HUES6 (cell line): ENCODE data around the gene CCL24.
"Not testable (repeated sequence)": the region's sequence is repeated elsewhere in the genome, so short reads cannot be mapped to it uniquely, and the experiment has no call there.

ENCODE experiments used
- H3K27ac ChIP-seq: 2 replicates; pipeline ENCODE4 v1.7.0; 2013; ENCODE audit warnings: low read depth, mild to moderate bottlenecking, low read length, inconsistent platforms
- H3K27me3 ChIP-seq: 2 replicates; pipeline ENCODE4 v1.6.1; 2013; ENCODE audit warnings: low read length; ENCODE audit not compliant: control insufficient read depth, insufficient read depth
- H3K36me3 ChIP-seq: 2 replicates; pipeline ENCODE4 v1.6.1; 2013; ENCODE audit warnings: low read length; ENCODE audit not compliant: control insufficient read depth, insufficient read depth
- H3K4me1 ChIP-seq: 2 replicates; pipeline ENCODE4 v1.6.1; 2013; ENCODE audit warnings: low read length; ENCODE audit not compliant: control insufficient read depth, insufficient read depth
- H3K4me3 ChIP-seq: 2 replicates; pipeline ENCODE4 v1.5.1; 2013; ENCODE audit warnings: low read depth, low read length
- H3K9ac ChIP-seq: one replicate; pipeline ENCODE4 v1.6.1; 2013; ENCODE audit warnings: mild to moderate bottlenecking, low read length
- H3K9me3 ChIP-seq: 2 replicates; pipeline ENCODE4 v1.6.1; 2013; ENCODE audit warnings: low read depth, low read length; ENCODE audit not compliant: control insufficient read depth, insufficient read depth

The CCL24 gene

GRCh38 chr7:75806560-75807307 lies 6.9 kb downstream of the CCL24 start:
- H3K27ac ChIP-seq, result no peak overlapping the region
- no peak overlapping the region for H3K4me3 ChIP-seq
- H3K9ac ChIP-seq, result no peak overlapping the region
- no peaks in the 10 kb centered on the region for H3K4me1 ChIP-seq
- H3K36me3 ChIP-seq, result no peaks in the 10 kb centered on the region
- H3K27me3 ChIP-seq, result peaks cover 23% of the 10 kb centered on the region; the same call in 1 of the 2 replicates
- peaks cover 10% of the 10 kb centered on the region for H3K9me3 ChIP-seq

GRCh38 chr7:75804705-75805104 lies 8.9 kb downstream of the CCL24 start:
- Histone ChIP-seq H3K9me3 (peaks cover 10% of the 10 kb centered on the region), H3K9ac (no peak overlapping the region), H3K27ac (no peak overlapping the region), H3K4me3 (no peak overlapping the region), H3K36me3 (peaks cover 5% of the 10 kb centered on the region; the same call in 1 of the 2 replicates), H3K4me1 (no peaks in the 10 kb centered on the region), H3K27me3 (peaks cover 9% of the 10 kb centered on the region; the same call in 1 of the 2 replicates)

- peaks cover 5% of the 10 kb centered on the region; the same call in 1 of the 2 replicates for H3K27me3 ChIP-seq
- H3K27ac ChIP-seq, result no peak overlapping the region
- H3K9ac ChIP-seq, result no peak overlapping the region
- H3K36me3 ChIP-seq, result peaks cover 9% of the 10 kb centered on the region; the same call in 1 of the 2 replicates
- no peak overlapping the region for H3K4me3 ChIP-seq
- H3K9me3 ChIP-seq, result peaks cover 10% of the 10 kb centered on the region
- no peaks in the 10 kb centered on the region for H3K4me1 ChIP-seq
These were observed 9.6 kb downstream of the CCL24 start for GRCh38 chr7:75804004-75804403.

GRCh38 chr7:75802552-75802821 lies 11.1 kb downstream of the CCL24 start:
- Histone ChIP-seq H3K4me3 (no peak overlapping the region), H3K36me3 (peaks cover 20% of the 10 kb centered on the region; the same call in 1 of the 2 replicates), H3K4me1 (no peaks in the 10 kb centered on the region), H3K9me3 (peaks cover 10% of the 10 kb centered on the region), H3K27me3 (no peaks in the 10 kb centered on the region; the same call in 1 of the 2 replicates), H3K27ac (no peak overlapping the region), H3K9ac (no peak overlapping the region)

- H3K27ac ChIP-seq, result no peak overlapping the region
- H3K4me1 ChIP-seq, result no peaks in the 10 kb centered on the region
- no peaks in the 10 kb centered on the region for H3K9me3 ChIP-seq
- peaks cover 20% of the 10 kb centered on the region; the same call in 1 of the 2 replicates for H3K36me3 ChIP-seq
- H3K27me3 ChIP-seq, result no peaks in the 10 kb centered on the region
- no peak overlapping the region for H3K4me3 ChIP-seq
- H3K9ac ChIP-seq, result no peak overlapping the region
These were observed 14.8 kb downstream of the CCL24 start for GRCh38 chr7:75798770-75799169.

- H3K9ac ChIP-seq, result no peak overlapping the region
- H3K9me3 ChIP-seq, result no peaks in the 10 kb centered on the region
- H3K27me3 ChIP-seq, result no peaks in the 10 kb centered on the region
- peaks cover 32% of the 10 kb centered on the region; the same call in 1 of the 2 replicates for H3K36me3 ChIP-seq
- H3K4me1 ChIP-seq, result no peaks in the 10 kb centered on the region
- no peak overlapping the region for H3K4me3 ChIP-seq
- no peak overlapping the region for H3K27ac ChIP-seq
These were observed 17.2 kb downstream of the CCL24 start for GRCh38 chr7:75796420-75796819.

- no peak overlapping the region for H3K9ac ChIP-seq
- no peaks in the 10 kb centered on the region for H3K27me3 ChIP-seq
- no peak overlapping the region for H3K27ac ChIP-seq
- no peak overlapping the region for H3K4me3 ChIP-seq
- no peaks in the 10 kb centered on the region for H3K4me1 ChIP-seq
- peaks cover 35% of the 10 kb centered on the region; the same call in 1 of the 2 replicates for H3K36me3 ChIP-seq
- H3K9me3 ChIP-seq, result no peaks in the 10 kb centered on the region
These were observed 17.7 kb downstream of the CCL24 start for GRCh38 chr7:75795831-75796285.

GRCh38 chr7:75793676-75794075 lies 19.9 kb downstream of the CCL24 start:
- H3K4me1 ChIP-seq, result 0 out of 2 replicates have a peak, but pooled peaks cover 3% of the 10 kb centered on the region
- peaks cover 27% of the 10 kb centered on the region; the same call in 1 of the 2 replicates for H3K36me3 ChIP-seq
- H3K4me3 ChIP-seq, result no peak overlapping the region
- H3K27ac ChIP-seq, result no peak overlapping the region
- no peak overlapping the region for H3K9ac ChIP-seq
- H3K9me3 ChIP-seq, result no peaks in the 10 kb centered on the region
- H3K27me3 ChIP-seq, result no peaks in the 10 kb centered on the region

- not testable (repeated sequence) for H3K9ac ChIP-seq, H3K27ac ChIP-seq, H3K27me3 ChIP-seq, H3K9me3 ChIP-seq, H3K4me1 ChIP-seq, H3K4me3 ChIP-seq
- H3K36me3 ChIP-seq, result peaks cover 20% of the 10 kb centered on the region; the same call in 1 of the 2 replicates
These were observed 21.0 kb downstream of the CCL24 start for GRCh38 chr7:75792567-75792966.

- peaks cover 17% of the 10 kb centered on the region; the same call in 1 of the 2 replicates for H3K4me1 ChIP-seq
- H3K27me3 ChIP-seq, result no peaks in the 10 kb centered on the region
- H3K9me3 ChIP-seq, result no peaks in the 10 kb centered on the region
- no peak overlapping the region for H3K4me3 ChIP-seq
- H3K9ac ChIP-seq, result no peak overlapping the region
- H3K27ac ChIP-seq, result no peak overlapping the region
- H3K36me3 ChIP-seq, result peaks cover 38% of the 10 kb centered on the region; the same call in 1 of the 2 replicates
These were observed 24.2 kb downstream of the CCL24 start for GRCh38 chr7:75789361-75789924.

- H3K9ac ChIP-seq, result peak overlapping the region; percentile 74
- peak overlapping the region; percentile 31; the same call in 1 of the 2 replicates for H3K4me3 ChIP-seq
- peaks cover 25% of the 10 kb centered on the region; the same call in 1 of the 2 replicates for H3K4me1 ChIP-seq
- not testable (repeated sequence) for H3K27me3 ChIP-seq, H3K9me3 ChIP-seq
- peak overlapping the region; percentile 93; the same call in 1 of the 2 replicates for H3K27ac ChIP-seq
- peaks cover 43% of the 10 kb centered on the region; the same call in 1 of the 2 replicates for H3K36me3 ChIP-seq
These were observed 25.3 kb downstream of the CCL24 start for GRCh38 chr7:75788154-75788847.
